HG02759 (cell line): ENCODE results near the gene CAND1.
"Not testable (repeated sequence)": the region's sequence is repeated elsewhere in the genome, so short reads cannot be mapped to it uniquely, and the experiment has no call there.

Source experiments
- ATAC-seq: cut with Tn5 transposase; IDR thresholded peaks from one replicate; pipeline ENCODE4 v1.9.1; 2021; ENCODE audit warnings: mild to moderate bottlenecking, moderate library complexity; ENCODE audit not compliant: unreplicated experiment

The CAND1 gene

DNA sequence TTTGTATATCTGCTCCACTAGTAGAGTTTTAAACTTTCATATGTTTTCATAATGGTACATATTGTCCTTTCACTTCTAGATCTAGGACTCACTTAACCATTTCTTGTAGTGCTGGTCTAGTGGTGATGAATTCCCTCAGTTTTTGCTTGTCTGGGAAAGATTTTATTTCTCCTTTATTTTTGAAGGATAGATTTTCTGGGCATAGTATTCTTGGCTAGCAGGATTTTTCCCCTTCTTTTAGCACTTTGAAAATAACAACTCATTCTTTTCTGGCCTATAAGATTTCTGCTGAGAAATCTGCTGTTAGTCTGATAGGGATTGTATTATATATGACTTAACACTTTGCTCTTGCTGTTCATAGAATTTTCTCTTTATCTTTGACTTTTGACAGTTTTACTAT is 69.3 kb downstream of the CAND1 start:
- ATAC-seq: no peak

GRCh38 chr12:67339530-67339929 is 70.4 kb downstream of the CAND1 start:
- ATAC-seq: no peak

DNA sequence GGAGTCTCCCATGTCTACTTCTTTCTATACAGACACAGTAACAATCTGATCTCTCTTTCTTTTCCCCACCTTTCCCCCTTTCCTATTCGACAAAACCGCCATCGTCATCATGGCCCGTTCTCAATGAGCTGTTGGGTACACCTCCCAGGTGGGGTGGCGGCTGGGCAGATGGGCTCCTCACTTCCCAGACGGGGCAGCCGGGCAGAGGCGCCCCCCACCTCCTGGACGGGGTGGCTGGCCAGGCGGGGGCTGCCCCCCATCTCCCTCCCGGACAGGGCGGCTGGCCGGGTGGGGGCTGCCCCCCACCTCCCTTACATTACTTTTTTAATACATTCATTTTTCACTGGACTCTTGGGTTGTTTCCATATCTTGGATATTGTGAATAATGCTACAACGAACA is 71.9 kb downstream of the CAND1 start:
- not testable (repeated sequence) for ATAC-seq

DNA sequence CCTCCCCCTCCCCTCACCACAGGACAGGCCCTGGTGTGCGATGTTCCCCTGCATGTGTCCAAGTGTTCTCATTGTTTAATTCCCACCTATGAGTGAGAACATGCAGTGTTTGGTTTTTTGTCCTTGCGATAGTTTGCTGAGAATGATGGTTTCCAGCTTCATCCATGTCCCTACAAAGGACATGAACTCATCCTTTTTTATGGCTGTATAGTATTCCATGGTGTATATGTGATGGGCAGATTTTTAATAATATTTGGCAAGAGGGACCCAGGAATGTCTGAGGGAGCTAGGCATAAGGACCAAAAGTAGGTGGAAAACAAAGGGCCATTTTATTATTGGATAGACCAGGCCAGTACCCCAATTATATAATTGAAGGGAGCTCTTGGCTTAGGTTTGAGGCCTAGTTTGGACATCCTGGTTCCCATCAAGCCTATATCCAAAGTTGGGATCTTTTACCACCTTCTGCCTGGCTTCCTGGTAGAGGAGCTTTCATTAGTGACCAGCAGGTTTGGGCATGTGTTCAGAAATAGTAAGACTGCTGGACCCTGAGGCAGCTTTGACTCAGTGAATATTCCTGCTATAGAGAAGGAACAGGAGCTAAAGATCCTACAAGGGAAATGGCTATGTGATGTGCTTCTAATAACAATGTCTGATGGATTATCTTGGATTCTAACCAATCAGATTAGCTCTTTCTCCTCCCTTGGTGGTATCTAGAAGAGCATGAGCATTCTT is 76.0 kb downstream of the CAND1 start:
- no peak for ATAC-seq

DNA sequence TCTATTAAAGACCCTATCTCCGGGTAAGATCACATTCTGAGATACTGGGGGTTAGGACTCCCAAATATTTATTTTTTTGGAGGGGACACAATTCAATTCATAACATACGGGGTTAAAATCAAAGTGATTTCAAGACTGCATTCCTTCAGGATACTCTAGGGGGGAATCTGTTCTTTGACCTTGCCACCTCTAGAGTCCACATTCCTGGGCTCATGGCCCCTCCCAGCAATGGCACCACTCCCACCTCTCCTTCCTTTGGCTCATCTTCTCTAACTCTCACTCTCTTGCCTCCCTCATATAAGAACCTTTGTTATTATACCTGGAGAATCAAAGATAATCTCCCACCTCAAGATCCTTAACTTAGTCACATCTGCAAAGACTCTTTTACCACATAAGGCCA is 79.5 kb downstream of the CAND1 start:
- ATAC-seq: no peak

DNA sequence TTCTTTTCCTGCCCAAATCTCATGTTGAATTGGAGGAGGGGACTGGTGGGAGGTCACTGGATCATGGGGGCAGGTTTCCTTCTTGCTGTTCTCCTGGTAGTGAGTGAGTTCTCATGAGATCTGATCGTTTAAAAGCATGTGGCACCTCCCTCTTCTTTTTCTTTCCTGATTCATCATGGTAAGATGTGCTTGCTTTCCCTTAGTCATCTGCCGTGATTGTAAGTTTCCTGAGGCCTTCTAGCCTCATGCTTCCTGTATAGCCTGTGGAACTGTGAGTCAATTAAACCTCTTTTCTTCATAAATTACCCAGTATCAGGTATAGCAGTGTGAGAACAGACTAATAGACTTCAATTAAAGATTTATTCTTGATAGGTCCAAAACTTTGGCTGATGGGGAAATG is 83.5 kb downstream of the CAND1 start:
- no peak for ATAC-seq

DNA sequence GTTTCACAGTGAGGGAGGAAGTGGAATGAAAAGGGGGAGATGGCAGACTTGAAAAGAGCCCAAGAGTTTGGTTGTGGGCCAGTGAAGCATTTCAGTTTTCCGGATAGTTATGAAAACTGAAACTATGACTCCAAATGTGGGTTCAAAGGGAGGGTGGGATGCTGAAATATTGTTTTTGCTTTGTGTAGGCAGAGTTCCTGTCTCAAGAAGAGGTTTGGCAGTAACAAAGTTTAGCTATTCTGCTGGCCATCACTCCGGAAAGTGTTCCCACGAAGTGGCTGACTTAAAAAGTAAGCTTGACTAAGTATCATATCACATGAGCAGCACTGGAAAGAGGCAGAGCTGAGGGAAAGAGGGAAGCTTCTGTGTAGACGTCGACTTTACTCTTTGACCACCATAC is 85.2 kb downstream of the CAND1 start:
- ATAC-seq: no peak

GRCh38 chr12:67354966-67355365 is 85.8 kb downstream of the CAND1 start:
- ATAC-seq: no peak

- ATAC-seq: no peak
These were observed 86.5 kb downstream of the CAND1 start for GRCh38 chr12:67355428-67356379.

DNA sequence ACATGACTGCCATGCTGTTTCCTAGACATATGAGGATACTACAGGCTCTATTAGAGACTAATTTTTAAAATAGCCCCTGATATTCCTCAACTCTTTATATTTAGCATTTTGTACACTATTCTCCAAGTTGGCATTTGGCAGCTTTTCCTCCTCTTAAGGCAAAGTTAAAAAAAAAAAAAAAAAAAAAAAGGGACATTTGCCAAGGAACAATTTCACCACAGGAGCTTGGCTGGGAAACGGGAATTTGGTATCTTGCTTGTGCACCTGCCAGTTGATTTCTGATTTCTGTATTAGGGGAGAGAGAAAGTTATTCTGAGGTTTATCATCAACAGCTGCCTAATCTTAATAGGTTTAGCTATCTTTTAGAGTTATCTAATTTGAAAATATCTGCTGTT is 87.2 kb downstream of the CAND1 start:
- no peak for ATAC-seq

DNA sequence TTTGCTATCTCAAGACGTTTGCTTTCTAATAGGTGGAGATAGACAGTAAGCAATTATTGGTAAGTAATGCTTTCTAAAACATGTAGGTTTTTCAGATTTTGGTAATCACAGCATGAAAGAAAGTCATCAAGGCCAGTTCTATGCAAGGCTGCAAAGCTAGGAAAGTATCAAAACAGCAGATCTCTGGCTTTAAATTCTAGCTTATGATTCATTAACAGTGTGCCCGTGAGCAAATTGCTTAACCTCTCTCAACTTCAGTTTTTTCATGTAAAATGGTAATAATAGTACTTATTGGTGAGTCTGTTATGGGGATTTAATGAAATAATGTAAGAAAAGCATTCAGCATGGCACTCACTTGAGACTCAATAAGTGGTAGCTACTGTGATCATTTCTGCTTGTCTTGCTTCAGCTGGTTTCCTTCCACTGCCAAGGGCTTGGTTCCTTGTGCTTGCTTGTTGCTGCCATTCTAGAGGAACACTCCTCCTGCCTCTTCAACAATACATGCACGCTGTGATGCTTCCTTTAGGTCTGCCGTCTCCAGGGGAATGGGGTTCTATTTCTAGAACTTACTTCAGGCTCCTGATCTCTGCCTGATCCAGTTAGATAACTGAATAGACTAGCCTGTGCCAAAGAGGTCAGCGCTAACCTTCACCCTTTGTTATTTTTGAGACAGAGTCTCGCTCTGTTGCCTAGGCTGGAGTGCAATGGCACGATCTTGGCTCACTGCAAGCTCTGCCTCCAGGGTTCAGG is 88.4 kb downstream of the CAND1 start:
- no peak for ATAC-seq

- ATAC-seq: peak; percentile 49
These were observed 89.7 kb downstream of the CAND1 start for GRCh38 chr12:67358781-67359338.

DNA sequence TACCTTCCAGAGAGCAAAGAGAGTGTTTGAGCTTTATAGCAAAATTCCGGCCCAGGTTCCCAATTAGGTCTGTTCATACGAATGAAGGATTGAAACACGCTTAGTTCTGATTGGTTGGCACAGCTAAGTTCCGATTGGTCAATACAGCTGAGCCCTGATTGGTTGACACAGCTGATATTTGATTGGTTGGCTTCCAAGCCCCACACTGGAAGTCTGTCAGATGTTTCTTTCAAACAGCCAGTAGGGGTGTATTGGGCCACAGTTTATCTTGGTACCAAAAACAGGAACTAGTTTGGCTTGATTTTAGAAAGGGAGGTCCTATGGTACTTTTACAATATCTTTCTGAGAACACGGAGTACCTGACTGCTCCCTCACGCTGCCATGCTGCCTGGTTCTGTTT is 93.4 kb downstream of the CAND1 start:
- no peak for ATAC-seq

DNA sequence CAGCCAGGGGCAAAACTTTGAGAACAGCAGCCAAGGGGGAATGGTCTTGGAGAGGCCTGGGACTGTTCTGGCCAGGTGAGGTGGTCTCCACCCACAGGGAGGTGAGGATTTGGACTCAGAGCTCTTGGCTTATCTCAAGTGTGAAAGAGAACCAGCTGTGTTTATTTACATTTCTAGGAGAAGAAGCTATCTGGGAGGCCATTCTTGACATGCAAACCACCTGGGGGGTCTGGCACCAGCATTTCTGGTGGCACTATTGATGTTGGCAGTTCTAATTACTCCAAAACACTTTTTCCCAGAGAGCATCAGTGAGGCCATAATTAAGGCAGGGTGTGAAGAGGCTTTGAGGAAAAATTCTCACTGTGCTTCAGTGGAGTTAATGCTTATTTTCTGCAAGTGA is 95.1 kb downstream of the CAND1 start:
- no peak for ATAC-seq

GRCh38 chr12:67365131-67365530 is 96.0 kb downstream of the CAND1 start:
- ATAC-seq: no peak

GRCh38 chr12:67367843-67368242 is 98.7 kb downstream of the CAND1 start:
- no peak for ATAC-seq
